Tibial nerve (tissue), 4 donors: ENCODE results near the gene FBLN7. TPM values are rescaled to one million over a fixed set of nuclear protein-coding genes. Genes with fewer than 3 reads are reported as not detected.

Source experiments
- DNase-seq, 2 donors: peaks; one replicate each; pipeline ENCODE4 v3.0.0-alpha.2; 2019; ENCODE audit warnings: low spot score in 2 of 2
- H3K27ac ChIP-seq, 4 donors: fragments of 200-600 bp; sonication (generic) in 3 of 4; one replicate each; pipeline ENCODE4 v1.5.1; 2017 to 2019; ENCODE audit warnings: mild to moderate bottlenecking in 1 of 4
- H3K27me3 ChIP-seq, 2 donors: fragments of 200-600 bp; sonication (generic) in 1 of 2; one replicate each; pipeline versions ENCODE4 v1.5.1 to v1.6.0; 2017 to 2019
- H3K36me3 ChIP-seq, 3 donors: fragments of 200-600 bp; sonication (generic); one replicate each; pipeline ENCODE4 v1.5.1; 2018 to 2019
- H3K4me1 ChIP-seq, 4 donors: fragments of 200-600 bp; sonication (generic) in 3 of 4; one replicate each; pipeline ENCODE4 v1.5.1; 2017 to 2019
- H3K4me3 ChIP-seq, 4 donors: fragments of 200-600 bp; sonication (generic) in 3 of 4; one replicate each; pipeline ENCODE4 v1.5.1; 2017 to 2019; ENCODE audit warnings: mild to moderate bottlenecking in 1 of 4, moderate library complexity in 1 of 4
- H3K9me3 ChIP-seq, 4 donors: fragments of 200-600 bp; sonication (generic) in 3 of 4; one replicate each; pipeline ENCODE4 v1.5.1; 2017 to 2019
- CTCF ChIP-seq, 5 experiments: fragments of 200-600 bp in 3 of 5; fragments of 450-650 bp in 2 of 5; sonication (generic) in 3 of 5; IDR thresholded peaks; one replicate each; pipeline ENCODE4 v1.5.1; 2016 to 2019; ENCODE audit warnings: antibody characterized with exemption in 5 of 5, mild to moderate bottlenecking in 3 of 5, moderate library complexity in 2 of 5
- EP300 ChIP-seq, 2 donors: sonication (generic); formaldehyde crosslinking; IDR thresholded peaks; one replicate each; pipeline ENCODE4 v1.6.1; 2017; ENCODE audit warnings: antibody characterized with exemption in 2 of 2, mild to moderate bottlenecking in 1 of 2
- POLR2A ChIP-seq, 2 donors: fragments of 450-650 bp; IDR thresholded peaks; one replicate each; pipeline ENCODE4 v1.6.1; 2017; ENCODE audit warnings: antibody characterized with exemption in 2 of 2, mild to moderate bottlenecking in 2 of 2, moderate library complexity in 2 of 2
- WGBS, 2 donors: methylation state at CpG; one replicate each; pipeline ENCODE4 v1.1.5; 2018; 5-methylcytosine and 5-hydroxymethylcytosine counted together
- total RNA-seq, 4 donors: library from RNA; depleted of rRNA; stranded (reverse); fragments of >200 nt; gene quantifications; one replicate each; pipeline ENCODE4 v1.1.0, GENCODE V29; 2016

Gene FBLN7
- total RNA-seq, 4 donors from 2014 or later, result 0.60 to 3.9 (median 2.6) TPM

GRCh38 chr2:112150851-112151250 lies 12.7 kb downstream of the FBLN7 start:
- H3K4me1 ChIP-seq, result no peaks in the 10 kb centered on the region
- 83 to 86% methylated on average over 11 of the region's 11 CpGs for WGBS, 2 donors
- H3K4me3 ChIP-seq, result no peak overlapping the region
- H3K9me3 ChIP-seq, result no peaks in the 10 kb centered on the region
- H3K27me3 ChIP-seq, result no peaks in the 10 kb centered on the region
- no peaks in the 10 kb centered on the region for H3K36me3 ChIP-seq
- TF ChIP-seq EP300 (IDR thresholded peaks at IDR 0.05) (no peak), CTCF (IDR thresholded peaks at IDR 0.05) (no peak), POLR2A (IDR thresholded peaks at IDR 0.05) (no peak)
- no peak for DNase-seq
- peak overlapping the region in 1 of 4 donors; percentile 64 for H3K27ac ChIP-seq

GRCh38 chr2:112151271-112151670 lies 13.1 kb downstream of the FBLN7 start:
- 73 to 86% methylated on average over 5 of the region's 5 CpGs for WGBS, 2 donors
- DNase-seq, result no peak
- Histone ChIP-seq H3K4me1 (no peaks in the 10 kb centered on the region), H3K27ac (no peak overlapping the region), H3K4me3 (no peak overlapping the region), H3K9me3 (no peaks in the 10 kb centered on the region), H3K36me3 (no peaks in the 10 kb centered on the region), H3K27me3 (no peaks in the 10 kb centered on the region)
- TF ChIP-seq CTCF (IDR thresholded peaks at IDR 0.05), result no peak
- no peak for TF ChIP-seq EP300 (IDR thresholded peaks at IDR 0.05)
- no peak for TF ChIP-seq POLR2A (IDR thresholded peaks at IDR 0.05)

GRCh38 chr2:112151701-112152440 lies 13.7 kb downstream of the FBLN7 start:
- H3K4me3 ChIP-seq, result no peak overlapping the region
- no peak for DNase-seq
- TF ChIP-seq CTCF (IDR thresholded peaks at IDR 0.05) (no peak), EP300 (IDR thresholded peaks at IDR 0.05) (no peak), POLR2A (IDR thresholded peaks at IDR 0.05) (no peak)
- 95% methylated on average over 18 of the region's 18 CpGs for WGBS, 2 donors
- H3K27me3 ChIP-seq, result no peaks in the 10 kb centered on the region
- H3K36me3 ChIP-seq, result no peaks in the 10 kb centered on the region
- H3K9me3 ChIP-seq, result no peaks in the 10 kb centered on the region
- H3K4me1 ChIP-seq, result no peaks in the 10 kb centered on the region
- H3K27ac ChIP-seq, result no peak overlapping the region

- 90 to 91% methylated on average over 10 of the region's 10 CpGs for WGBS, 2 donors
- no peak overlapping the region for H3K4me3 ChIP-seq
- no peak for DNase-seq
Observed at GRCh38 chr2:112152476-112153178, 14.4 kb downstream of the FBLN7 start.

More at GRCh38 chr2:112152476-112153178, 14.4 kb downstream of the FBLN7 start:
- Histone ChIP-seq H3K9me3 (no peaks in the 10 kb centered on the region), H3K4me1 (no peaks in the 10 kb centered on the region), H3K27ac (no peak overlapping the region), H3K27me3 (no peaks in the 10 kb centered on the region), H3K36me3 (no peaks in the 10 kb centered on the region)
- TF ChIP-seq POLR2A (IDR thresholded peaks at IDR 0.05) (no peak), EP300 (IDR thresholded peaks at IDR 0.05) (no peak), CTCF (IDR thresholded peaks at IDR 0.05) (no peak)
